Measurements from ENCODE around the gene GALNT9.

DNA sequence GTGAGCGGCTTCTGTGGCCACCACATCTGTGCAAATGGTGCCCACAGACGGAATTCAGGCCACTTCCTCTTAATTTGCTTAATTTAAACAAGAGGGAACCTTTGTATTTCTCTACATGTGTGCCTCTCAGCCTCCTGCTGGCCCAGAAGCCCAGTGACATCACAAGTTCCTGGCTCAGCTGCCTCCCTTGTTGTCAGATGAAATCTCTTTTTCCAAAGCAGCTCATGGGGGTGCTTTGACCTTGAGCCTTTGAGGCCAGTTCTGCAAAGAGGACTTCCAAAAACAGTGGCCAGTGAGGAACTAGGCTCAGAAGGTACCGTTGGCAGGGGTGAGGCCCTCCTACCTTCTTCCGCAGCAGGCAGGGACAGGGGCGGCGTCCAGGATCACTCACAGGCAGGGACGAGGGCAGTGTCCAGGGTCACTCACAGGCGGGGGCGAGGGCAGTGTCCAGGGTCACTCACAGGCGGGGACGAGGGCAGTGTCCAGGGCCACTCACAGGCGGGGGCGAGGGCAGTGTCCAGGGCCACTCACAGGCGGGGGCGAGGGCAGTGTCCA, 35.0 kb upstream of the GALNT9 start:
- TF ChIP-seq ZFX (IDR thresholded peaks at IDR 0.05; ENCODE audit: borderline replicate concordance), result no peak
- TF ChIP-seq, protein P1, sequence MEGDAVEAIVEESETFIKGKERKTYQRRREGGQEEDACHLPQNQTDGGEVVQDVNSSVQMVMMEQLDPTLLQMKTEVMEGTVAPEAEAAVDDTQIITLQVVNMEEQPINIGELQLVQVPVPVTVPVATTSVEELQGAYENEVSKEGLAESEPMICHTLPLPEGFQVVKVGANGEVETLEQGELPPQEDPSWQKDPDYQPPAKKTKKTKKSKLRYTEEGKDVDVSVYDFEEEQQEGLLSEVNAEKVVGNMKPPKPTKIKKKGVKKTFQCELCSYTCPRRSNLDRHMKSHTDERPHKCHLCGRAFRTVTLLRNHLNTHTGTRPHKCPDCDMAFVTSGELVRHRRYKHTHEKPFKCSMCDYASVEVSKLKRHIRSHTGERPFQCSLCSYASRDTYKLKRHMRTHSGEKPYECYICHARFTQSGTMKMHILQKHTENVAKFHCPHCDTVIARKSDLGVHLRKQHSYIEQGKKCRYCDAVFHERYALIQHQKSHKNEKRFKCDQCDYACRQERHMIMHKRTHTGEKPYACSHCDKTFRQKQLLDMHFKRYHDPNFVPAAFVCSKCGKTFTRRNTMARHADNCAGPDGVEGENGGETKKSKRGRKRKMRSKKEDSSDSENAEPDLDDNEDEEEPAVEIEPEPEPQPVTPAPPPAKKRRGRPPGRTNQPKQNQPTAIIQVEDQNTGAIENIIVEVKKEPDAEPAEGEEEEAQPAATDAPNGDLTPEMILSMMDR (IDR thresholded peaks at IDR 0.05), result no peak

All from 22Rv1 (cell line).